Fibroblast of lung (primary cell): Measurements from ENCODE around the gene RCAN1.

Experiments
- CTCF ChIP-seq, 2 donors: IDR thresholded peaks in 1 of 2; conservative IDR thresholded peaks in 1 of 2; 1 replicate in 1 of 2; 2 replicates in 1 of 2; pipeline ENCODE4 v1.5.1; 2011 to 2012; ENCODE audit warnings: low read length in 2 of 2, control low read depth in 1 of 2, inconsistent platforms in 1 of 2, low read depth in 1 of 2, mild to moderate bottlenecking in 1 of 2
- EZH2 ChIP-seq: IDR thresholded peaks from 2 replicates; pipeline ENCODE4 v1.5.1; 2012; ENCODE audit warnings: low read length, control low read depth, mild to moderate bottlenecking; ENCODE audit errors: missing control alignments

- TF ChIP-seq CTCF (conservative IDR thresholded peaks at IDR 0.05 in 1 of 2, IDR thresholded peaks at IDR 0.05 in 1 of 2; ENCODE audit: low read depth in 1 of 2, low read length in 2 of 2) = no peak
- no peak for TF ChIP-seq EZH2
These were observed 97.9 kb downstream of the RCAN1 start for GRCh38 chr21:34517039-34517438.
